Astrocyte (in vitro differentiated cells and primary cell): ENCODE results near the gene TCF20. TPM values are rescaled to one million over a fixed set of nuclear protein-coding genes. Genes with fewer than 3 reads are reported as not detected.

Experiments used
- DNase-seq: peaks from one replicate; pipeline ENCODE4 v3.0.0-alpha.2; 2010; ENCODE audit warnings: low read depth
- FAIRE-seq: peaks from 2 replicates; lab custom pipeline; 2011; peaks lifted over from hg19 to GRCh38; lab: Jason Lieb, UNC
- H2AFZ ChIP-seq: 2 replicates; pipeline ENCODE4 v1.6.0; 2012; ENCODE audit warnings: low read depth, low read length, inconsistent platforms
- H3K27ac ChIP-seq: 2 replicates; pipeline ENCODE4 v1.5.1; 2011; ENCODE audit warnings: low read depth, low read length, inconsistent platforms
- H3K27me3 ChIP-seq: 2 replicates; pipeline ENCODE4 v1.6.0; 2011; ENCODE audit warnings: low read length, inconsistent platforms; ENCODE audit not compliant: insufficient read depth
- H3K36me3 ChIP-seq: 2 replicates; pipeline ENCODE4 v1.5.1; 2011; ENCODE audit warnings: low read length, inconsistent platforms; ENCODE audit not compliant: insufficient read depth
- H3K4me1 ChIP-seq: 2 replicates; pipeline ENCODE4 v1.5.1; 2011; ENCODE audit warnings: low read length, inconsistent platforms; ENCODE audit not compliant: insufficient read depth
- H3K4me2 ChIP-seq: 2 replicates; pipeline ENCODE4 v1.6.0; 2012; ENCODE audit warnings: low read length, inconsistent platforms
- H3K4me3 ChIP-seq: 2 replicates; pipeline ENCODE4 v1.5.1; 2011; ENCODE audit warnings: low read depth, mild to moderate bottlenecking, low read length, inconsistent platforms; ENCODE audit not compliant: insufficient read depth
- H3K79me2 ChIP-seq: 2 replicates; pipeline ENCODE4 v1.6.0; 2012; ENCODE audit warnings: mild to moderate bottlenecking, low read length, inconsistent platforms; ENCODE audit not compliant: insufficient read depth
- H3K9ac ChIP-seq: 2 replicates; pipeline ENCODE4 v1.6.0; 2012; ENCODE audit warnings: mild to moderate bottlenecking, low read length, inconsistent platforms
- H3K9me3 ChIP-seq: 2 replicates; pipeline ENCODE4 v1.5.1; 2012; ENCODE audit warnings: low read depth, mild to moderate bottlenecking, low read length, inconsistent platforms; ENCODE audit not compliant: insufficient read depth
- H4K20me1 ChIP-seq: 2 replicates; pipeline ENCODE4 v1.6.0; 2012; ENCODE audit warnings: low read length, inconsistent platforms; ENCODE audit not compliant: insufficient read depth
- H3K27ac Mint-ChIP-seq: one replicate; pipeline ENCODE4 v1.8.0; 2021; ENCODE audit warnings: mild to moderate bottlenecking, mixed read lengths; ENCODE audit not compliant: unreplicated experiment
- H3K27me3 Mint-ChIP-seq: one replicate; pipeline ENCODE4 v1.8.0; 2021; ENCODE audit warnings: low read depth, mixed read lengths; ENCODE audit not compliant: unreplicated experiment
- H3K36me3 Mint-ChIP-seq: one replicate; pipeline ENCODE4 v1.8.0; 2021; ENCODE audit warnings: low read depth, mixed read lengths; ENCODE audit not compliant: unreplicated experiment
- H3K4me1 Mint-ChIP-seq: one replicate; pipeline ENCODE4 v1.8.0; 2021; ENCODE audit warnings: low read depth, mixed read lengths; ENCODE audit not compliant: unreplicated experiment
- H3K4me3 Mint-ChIP-seq: one replicate; pipeline ENCODE4 v1.8.0; 2021; ENCODE audit warnings: mild to moderate bottlenecking, moderate library complexity, mixed read lengths; ENCODE audit not compliant: unreplicated experiment
- H3K9me3 Mint-ChIP-seq: one replicate; pipeline ENCODE4 v1.8.0; 2021; ENCODE audit warnings: mild to moderate bottlenecking, mixed read lengths; ENCODE audit not compliant: unreplicated experiment
- EZH2 ChIP-seq: IDR thresholded peaks from 2 replicates; pipeline ENCODE4 v1.6.1; 2012; ENCODE audit warnings: mild to moderate bottlenecking, low read length, inconsistent platforms; ENCODE audit not compliant: insufficient read depth
- total RNA-seq: library from RNA; stranded (reverse); gene quantifications from 2 replicates; pipeline ENCODE4 v1.2.1, GENCODE V29; 2021
- TF ChIP-seq, protein P1 (sequence below): IDR thresholded peaks from 2 replicates; pipeline ENCODE4 v1.5.1; 2011; ENCODE audit warnings: low read depth, mild to moderate bottlenecking, inconsistent platforms, low read length, moderate library complexity; ENCODE audit not compliant: insufficient read depth

Gene TCF20
- total RNA-seq, 1 donor from 2014 or later: 37.6 TPM

DNA sequence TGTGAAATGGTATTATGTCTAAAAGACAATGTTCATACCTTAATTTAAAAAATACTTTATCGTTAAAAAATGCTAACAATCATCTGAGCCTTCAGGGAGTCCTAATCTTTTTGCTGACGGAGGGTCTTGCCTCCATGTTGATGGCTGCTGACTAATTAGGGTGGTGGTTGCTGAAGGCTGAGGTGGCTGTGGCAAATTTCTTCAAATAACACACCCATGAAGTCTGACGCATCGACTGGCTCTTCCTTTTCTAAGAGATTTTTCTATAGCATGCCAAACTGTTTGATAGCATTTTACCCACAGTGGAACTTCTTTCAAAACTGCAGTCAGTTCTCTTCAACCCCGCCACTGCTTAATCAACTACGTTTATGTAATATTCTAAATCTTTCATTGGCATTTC, 33.6 kb downstream of the TCF20 start:
- H3K27me3 Mint-ChIP-seq: no peaks in the 10 kb centered on the region
- peaks cover 63% of the 10 kb centered on the region for H3K79me2 ChIP-seq
- H4K20me1 ChIP-seq: peaks cover 82% of the 10 kb centered on the region

DNA sequence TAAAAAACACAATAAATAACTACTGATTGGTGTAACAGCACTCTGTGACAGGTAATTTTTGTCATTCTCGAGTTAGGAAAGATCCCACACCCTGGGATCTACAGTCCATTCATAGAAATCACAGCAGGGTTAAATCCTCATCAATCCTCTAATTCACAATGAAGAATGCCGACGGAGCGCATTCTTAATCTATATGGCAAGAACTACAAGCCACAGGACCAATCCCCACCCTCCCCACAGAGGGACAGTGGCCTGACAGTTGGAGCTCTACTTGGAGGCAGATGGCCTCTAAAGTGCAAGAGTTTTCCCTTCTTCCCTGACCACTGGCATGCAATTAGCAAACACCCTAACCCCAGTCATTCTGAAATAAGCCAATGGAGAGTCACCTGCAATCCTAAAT, 34.2 kb downstream of the TCF20 start:
- H3K27me3 ChIP-seq: no peaks in the 10 kb centered on the region
- H3K9me3 ChIP-seq: no peaks in the 10 kb centered on the region
- H3K79me2 ChIP-seq: peaks cover 60% of the 10 kb centered on the region
- no peak for DNase-seq
- Mint-ChIP-seq H3K27ac (no peak overlapping the region), H3K9me3 (peaks cover 11% of the 10 kb centered on the region), H3K4me1 (peaks cover 5% of the 10 kb centered on the region), H3K27me3 (no peaks in the 10 kb centered on the region), H3K4me3 (no peak overlapping the region), H3K36me3 (peaks cover 10% of the 10 kb centered on the region)
- no peak overlapping the region for H2AFZ ChIP-seq
- H3K4me3 ChIP-seq: no peak overlapping the region
- TF ChIP-seq, protein P1, sequence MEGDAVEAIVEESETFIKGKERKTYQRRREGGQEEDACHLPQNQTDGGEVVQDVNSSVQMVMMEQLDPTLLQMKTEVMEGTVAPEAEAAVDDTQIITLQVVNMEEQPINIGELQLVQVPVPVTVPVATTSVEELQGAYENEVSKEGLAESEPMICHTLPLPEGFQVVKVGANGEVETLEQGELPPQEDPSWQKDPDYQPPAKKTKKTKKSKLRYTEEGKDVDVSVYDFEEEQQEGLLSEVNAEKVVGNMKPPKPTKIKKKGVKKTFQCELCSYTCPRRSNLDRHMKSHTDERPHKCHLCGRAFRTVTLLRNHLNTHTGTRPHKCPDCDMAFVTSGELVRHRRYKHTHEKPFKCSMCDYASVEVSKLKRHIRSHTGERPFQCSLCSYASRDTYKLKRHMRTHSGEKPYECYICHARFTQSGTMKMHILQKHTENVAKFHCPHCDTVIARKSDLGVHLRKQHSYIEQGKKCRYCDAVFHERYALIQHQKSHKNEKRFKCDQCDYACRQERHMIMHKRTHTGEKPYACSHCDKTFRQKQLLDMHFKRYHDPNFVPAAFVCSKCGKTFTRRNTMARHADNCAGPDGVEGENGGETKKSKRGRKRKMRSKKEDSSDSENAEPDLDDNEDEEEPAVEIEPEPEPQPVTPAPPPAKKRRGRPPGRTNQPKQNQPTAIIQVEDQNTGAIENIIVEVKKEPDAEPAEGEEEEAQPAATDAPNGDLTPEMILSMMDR: no peak
- TF ChIP-seq EZH2: no peak
- no peak overlapping the region for H3K4me2 ChIP-seq
- H4K20me1 ChIP-seq: peaks cover 77% of the 10 kb centered on the region
- H3K36me3 ChIP-seq: no peaks in the 10 kb centered on the region
- no peak for FAIRE-seq
- no peak overlapping the region for H3K27ac ChIP-seq
- H3K9ac ChIP-seq: no peak overlapping the region
- no peaks in the 10 kb centered on the region for H3K4me1 ChIP-seq

More for the DNA sequence above, 33.6 kb downstream of the TCF20 start:
- H3K4me2 ChIP-seq: no peak overlapping the region
- no peak overlapping the region for H3K4me3 ChIP-seq
- no peak for TF ChIP-seq EZH2
- TF ChIP-seq, protein P1: no peak
- Mint-ChIP-seq H3K36me3 (peaks cover 10% of the 10 kb centered on the region), H3K4me3 (no peak overlapping the region), H3K27ac (no peak overlapping the region), H3K4me1 (peaks cover 5% of the 10 kb centered on the region), H3K9me3 (peaks cover 11% of the 10 kb centered on the region)
- FAIRE-seq (no peak), DNase-seq (peak; percentile 62)
- H3K9ac ChIP-seq: no peak overlapping the region
- H3K27ac ChIP-seq: no peak overlapping the region
- H3K36me3 ChIP-seq: no peaks in the 10 kb centered on the region
- H2AFZ ChIP-seq: no peak overlapping the region
- no peaks in the 10 kb centered on the region for H3K27me3 ChIP-seq
- H3K4me1 ChIP-seq: no peaks in the 10 kb centered on the region
- H3K9me3 ChIP-seq: no peaks in the 10 kb centered on the region

DNA sequence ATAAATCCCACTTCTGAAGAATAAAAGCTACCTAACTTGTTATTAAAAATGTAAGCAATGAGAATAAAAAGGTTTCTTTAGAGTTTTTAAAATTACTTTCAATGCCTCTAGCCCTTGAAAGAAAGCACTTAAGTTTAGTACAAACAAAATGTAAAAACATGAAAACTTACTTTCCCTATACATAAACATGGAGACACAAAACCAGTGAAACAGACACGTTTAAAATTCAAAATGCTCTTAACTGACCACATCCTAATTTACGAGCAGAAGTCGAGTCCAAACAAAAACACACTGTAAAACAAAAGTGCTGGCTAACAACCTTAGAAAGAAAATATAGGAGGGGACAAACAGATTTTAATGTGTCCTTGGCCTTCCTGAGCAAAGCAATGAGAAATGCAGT, 36.6 kb downstream of the TCF20 start:
- no peak overlapping the region for H3K27ac ChIP-seq
- no peak overlapping the region for H3K27ac Mint-ChIP-seq
- H3K9me3 ChIP-seq: no peaks in the 10 kb centered on the region
- no peak overlapping the region for H3K4me3 ChIP-seq
- H3K9ac ChIP-seq: no peak overlapping the region
- H4K20me1 ChIP-seq: peaks cover 75% of the 10 kb centered on the region
- H3K4me1 ChIP-seq: no peaks in the 10 kb centered on the region
- no peak overlapping the region for H2AFZ ChIP-seq
- H3K36me3 ChIP-seq: no peaks in the 10 kb centered on the region
- H3K4me2 ChIP-seq: no peak overlapping the region
- H3K36me3 Mint-ChIP-seq: peaks cover 10% of the 10 kb centered on the region
- DNase-seq: no peak
- no peaks in the 10 kb centered on the region for H3K27me3 Mint-ChIP-seq
- TF ChIP-seq, protein P1: no peak
- TF ChIP-seq EZH2: no peak
- no peak for FAIRE-seq
- peaks cover 11% of the 10 kb centered on the region for H3K9me3 Mint-ChIP-seq
- no peak overlapping the region for H3K4me3 Mint-ChIP-seq
- H3K4me1 Mint-ChIP-seq: peaks cover 12% of the 10 kb centered on the region
- H3K27me3 ChIP-seq: no peaks in the 10 kb centered on the region
- peaks cover 68% of the 10 kb centered on the region for H3K79me2 ChIP-seq
